ENCODE results near the gene LRP1B. TPM values are rescaled to one million over a fixed set of nuclear protein-coding genes. Genes with fewer than 3 reads are reported as not detected.

The LRP1B gene
- total and polyA plus RNA-seq, 2 of the 8 experiments (the other 6 are each of a cell fraction or from before 2014, with no cell fraction given): 0.03 TPM; not detected in 1

DNA sequence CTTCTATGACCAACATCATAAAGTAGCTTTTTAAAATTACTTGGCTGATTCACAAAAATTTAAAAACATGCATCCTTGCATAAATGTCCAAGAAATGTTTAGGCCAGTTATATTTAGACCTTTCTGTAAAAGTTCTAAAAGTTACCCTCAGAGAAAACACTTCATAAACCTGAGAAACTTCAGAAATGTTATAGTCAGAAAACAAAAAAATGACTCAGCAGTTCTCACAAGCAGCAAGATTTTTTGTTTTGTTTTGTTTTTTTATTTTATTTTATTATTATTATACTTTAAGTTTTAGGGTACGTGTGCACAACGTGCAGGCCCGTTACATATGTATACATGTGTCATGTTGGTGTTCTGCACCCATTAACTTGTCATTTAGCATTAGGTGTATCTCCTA, 648.1 kb downstream of the LRP1B start (continued):
- TF ChIP-seq, protein P1, sequence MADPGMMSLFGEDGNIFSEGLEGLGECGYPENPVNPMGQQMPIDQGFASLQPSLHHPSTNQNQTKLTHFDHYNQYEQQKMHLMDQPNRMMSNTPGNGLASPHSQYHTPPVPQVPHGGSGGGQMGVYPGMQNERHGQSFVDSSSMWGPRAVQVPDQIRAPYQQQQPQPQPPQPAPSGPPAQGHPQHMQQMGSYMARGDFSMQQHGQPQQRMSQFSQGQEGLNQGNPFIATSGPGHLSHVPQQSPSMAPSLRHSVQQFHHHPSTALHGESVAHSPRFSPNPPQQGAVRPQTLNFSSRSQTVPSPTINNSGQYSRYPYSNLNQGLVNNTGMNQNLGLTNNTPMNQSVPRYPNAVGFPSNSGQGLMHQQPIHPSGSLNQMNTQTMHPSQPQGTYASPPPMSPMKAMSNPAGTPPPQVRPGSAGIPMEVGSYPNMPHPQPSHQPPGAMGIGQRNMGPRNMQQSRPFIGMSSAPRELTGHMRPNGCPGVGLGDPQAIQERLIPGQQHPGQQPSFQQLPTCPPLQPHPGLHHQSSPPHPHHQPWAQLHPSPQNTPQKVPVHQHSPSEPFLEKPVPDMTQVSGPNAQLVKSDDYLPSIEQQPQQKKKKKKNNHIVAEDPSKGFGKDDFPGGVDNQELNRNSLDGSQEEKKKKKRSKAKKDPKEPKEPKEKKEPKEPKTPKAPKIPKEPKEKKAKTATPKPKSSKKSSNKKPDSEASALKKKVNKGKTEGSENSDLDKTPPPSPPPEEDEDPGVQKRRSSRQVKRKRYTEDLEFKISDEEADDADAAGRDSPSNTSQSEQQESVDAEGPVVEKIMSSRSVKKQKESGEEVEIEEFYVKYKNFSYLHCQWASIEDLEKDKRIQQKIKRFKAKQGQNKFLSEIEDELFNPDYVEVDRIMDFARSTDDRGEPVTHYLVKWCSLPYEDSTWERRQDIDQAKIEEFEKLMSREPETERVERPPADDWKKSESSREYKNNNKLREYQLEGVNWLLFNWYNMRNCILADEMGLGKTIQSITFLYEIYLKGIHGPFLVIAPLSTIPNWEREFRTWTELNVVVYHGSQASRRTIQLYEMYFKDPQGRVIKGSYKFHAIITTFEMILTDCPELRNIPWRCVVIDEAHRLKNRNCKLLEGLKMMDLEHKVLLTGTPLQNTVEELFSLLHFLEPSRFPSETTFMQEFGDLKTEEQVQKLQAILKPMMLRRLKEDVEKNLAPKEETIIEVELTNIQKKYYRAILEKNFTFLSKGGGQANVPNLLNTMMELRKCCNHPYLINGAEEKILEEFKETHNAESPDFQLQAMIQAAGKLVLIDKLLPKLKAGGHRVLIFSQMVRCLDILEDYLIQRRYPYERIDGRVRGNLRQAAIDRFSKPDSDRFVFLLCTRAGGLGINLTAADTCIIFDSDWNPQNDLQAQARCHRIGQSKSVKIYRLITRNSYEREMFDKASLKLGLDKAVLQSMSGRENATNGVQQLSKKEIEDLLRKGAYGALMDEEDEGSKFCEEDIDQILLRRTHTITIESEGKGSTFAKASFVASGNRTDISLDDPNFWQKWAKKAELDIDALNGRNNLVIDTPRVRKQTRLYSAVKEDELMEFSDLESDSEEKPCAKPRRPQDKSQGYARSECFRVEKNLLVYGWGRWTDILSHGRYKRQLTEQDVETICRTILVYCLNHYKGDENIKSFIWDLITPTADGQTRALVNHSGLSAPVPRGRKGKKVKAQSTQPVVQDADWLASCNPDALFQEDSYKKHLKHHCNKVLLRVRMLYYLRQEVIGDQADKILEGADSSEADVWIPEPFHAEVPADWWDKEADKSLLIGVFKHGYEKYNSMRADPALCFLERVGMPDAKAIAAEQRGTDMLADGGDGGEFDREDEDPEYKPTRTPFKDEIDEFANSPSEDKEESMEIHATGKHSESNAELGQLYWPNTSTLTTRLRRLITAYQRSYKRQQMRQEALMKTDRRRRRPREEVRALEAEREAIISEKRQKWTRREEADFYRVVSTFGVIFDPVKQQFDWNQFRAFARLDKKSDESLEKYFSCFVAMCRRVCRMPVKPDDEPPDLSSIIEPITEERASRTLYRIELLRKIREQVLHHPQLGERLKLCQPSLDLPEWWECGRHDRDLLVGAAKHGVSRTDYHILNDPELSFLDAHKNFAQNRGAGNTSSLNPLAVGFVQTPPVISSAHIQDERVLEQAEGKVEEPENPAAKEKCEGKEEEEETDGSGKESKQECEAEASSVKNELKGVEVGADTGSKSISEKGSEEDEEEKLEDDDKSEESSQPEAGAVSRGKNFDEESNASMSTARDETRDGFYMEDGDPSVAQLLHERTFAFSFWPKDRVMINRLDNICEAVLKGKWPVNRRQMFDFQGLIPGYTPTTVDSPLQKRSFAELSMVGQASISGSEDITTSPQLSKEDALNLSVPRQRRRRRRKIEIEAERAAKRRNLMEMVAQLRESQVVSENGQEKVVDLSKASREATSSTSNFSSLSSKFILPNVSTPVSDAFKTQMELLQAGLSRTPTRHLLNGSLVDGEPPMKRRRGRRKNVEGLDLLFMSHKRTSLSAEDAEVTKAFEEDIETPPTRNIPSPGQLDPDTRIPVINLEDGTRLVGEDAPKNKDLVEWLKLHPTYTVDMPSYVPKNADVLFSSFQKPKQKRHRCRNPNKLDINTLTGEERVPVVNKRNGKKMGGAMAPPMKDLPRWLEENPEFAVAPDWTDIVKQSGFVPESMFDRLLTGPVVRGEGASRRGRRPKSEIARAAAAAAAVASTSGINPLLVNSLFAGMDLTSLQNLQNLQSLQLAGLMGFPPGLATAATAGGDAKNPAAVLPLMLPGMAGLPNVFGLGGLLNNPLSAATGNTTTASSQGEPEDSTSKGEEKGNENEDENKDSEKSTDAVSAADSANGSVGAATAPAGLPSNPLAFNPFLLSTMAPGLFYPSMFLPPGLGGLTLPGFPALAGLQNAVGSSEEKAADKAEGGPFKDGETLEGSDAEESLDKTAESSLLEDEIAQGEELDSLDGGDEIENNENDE (IDR thresholded peaks at IDR 0.05; ENCODE audit: insufficient replicate concordance, low read length): no peak
- TF ChIP-seq, protein P2, sequence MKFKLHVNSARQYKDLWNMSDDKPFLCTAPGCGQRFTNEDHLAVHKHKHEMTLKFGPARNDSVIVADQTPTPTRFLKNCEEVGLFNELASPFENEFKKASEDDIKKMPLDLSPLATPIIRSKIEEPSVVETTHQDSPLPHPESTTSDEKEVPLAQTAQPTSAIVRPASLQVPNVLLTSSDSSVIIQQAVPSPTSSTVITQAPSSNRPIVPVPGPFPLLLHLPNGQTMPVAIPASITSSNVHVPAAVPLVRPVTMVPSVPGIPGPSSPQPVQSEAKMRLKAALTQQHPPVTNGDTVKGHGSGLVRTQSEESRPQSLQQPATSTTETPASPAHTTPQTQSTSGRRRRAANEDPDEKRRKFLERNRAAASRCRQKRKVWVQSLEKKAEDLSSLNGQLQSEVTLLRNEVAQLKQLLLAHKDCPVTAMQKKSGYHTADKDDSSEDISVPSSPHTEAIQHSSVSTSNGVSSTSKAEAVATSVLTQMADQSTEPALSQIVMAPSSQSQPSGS (IDR thresholded peaks at IDR 0.05; ENCODE audit: low read length): no peak
- no peak for TF ChIP-seq EZH2 (IDR thresholded peaks at IDR 0.05; ENCODE audit: low read depth, low read length, severe bottlenecking)

Data from H1 (cell line).